Renal cortical epithelial cell (primary cell): ENCODE data around the gene DAGLB. TPM values are rescaled to one million over a fixed set of nuclear protein-coding genes. Genes with fewer than 3 reads are reported as not detected.
"Not testable (repeated sequence)": the region's sequence is repeated elsewhere in the genome, so short reads cannot be mapped to it uniquely, and the experiment has no call there.

Experiments used
- DNase-seq: peaks from one replicate; pipeline ENCODE4 v3.0.0-alpha.2; 2011; ENCODE audit warnings: low read depth
- total RNA-seq: library from RNA; depleted of rRNA; stranded (reverse); fragments of >200 nt; gene quantifications from 2 replicates; pipeline ENCODE4 v1.2.3, GENCODE V29; 2014

Gene DAGLB
- total RNA-seq, 1 donor from 2014 or later, result 36.7 TPM

DNA sequence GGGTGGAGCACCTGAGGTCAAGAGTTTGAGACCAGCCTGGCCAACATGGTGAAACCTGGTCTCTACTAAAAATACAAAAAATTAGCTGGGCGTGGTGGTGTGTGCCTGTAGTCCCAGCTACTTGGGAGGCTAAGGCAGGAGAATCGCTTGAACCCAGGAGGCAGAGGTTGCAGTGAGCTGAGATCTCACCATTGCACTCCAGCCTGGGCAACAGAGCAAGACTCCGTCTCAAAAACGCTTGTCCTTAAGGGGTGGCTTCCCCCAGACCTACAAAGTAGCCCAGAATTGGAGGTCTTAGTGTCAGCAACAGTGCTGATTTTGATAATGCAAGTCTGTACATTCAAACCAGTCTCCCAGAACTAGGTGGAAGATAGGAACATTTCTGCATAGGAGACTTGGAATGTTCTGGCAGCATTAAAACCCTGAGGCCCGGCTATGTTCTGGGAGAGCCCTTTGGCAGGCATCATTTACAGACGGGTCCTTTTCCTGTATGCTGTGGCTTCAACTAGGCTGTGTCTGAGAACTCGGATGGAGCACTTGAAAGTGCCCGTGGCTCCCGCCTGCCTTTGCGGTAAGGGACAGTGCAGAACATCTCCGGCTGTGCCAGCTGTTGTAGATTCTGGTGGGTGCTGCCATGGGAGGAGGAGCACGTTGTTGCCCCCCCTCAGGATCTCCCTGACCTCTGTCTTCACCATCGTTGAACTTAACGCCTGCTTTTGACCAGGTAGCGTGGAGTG is 49.8 kb downstream of the DAGLB start:
- DNase-seq, result not testable (repeated sequence)

- DNase-seq, result no peak
These were observed 51.7 kb downstream of the DAGLB start for GRCh38 chr7:6395898-6396595.

GRCh38 chr7:6394114-6394513 is 53.6 kb downstream of the DAGLB start:
- no peak for DNase-seq

DNA sequence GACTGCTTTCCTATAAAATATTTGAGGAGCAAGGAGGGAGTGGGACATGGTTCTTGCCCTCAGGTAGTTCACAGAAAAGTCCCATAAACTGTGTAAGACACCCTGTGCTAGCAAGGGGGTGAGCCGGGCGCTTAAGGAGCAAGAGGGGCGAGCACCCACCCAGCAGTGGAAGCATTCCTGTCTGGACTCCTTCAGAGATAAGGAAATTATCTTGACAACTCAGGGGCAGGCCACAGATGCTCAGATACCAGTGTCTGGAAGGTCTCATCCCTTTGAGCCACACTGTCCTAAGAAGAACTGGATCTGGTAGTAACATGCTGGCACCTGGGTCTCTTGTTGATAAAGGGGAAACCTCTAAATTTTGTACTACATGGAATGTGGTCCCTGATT is 54.1 kb downstream of the DAGLB start:
- DNase-seq, result no peak

DNA sequence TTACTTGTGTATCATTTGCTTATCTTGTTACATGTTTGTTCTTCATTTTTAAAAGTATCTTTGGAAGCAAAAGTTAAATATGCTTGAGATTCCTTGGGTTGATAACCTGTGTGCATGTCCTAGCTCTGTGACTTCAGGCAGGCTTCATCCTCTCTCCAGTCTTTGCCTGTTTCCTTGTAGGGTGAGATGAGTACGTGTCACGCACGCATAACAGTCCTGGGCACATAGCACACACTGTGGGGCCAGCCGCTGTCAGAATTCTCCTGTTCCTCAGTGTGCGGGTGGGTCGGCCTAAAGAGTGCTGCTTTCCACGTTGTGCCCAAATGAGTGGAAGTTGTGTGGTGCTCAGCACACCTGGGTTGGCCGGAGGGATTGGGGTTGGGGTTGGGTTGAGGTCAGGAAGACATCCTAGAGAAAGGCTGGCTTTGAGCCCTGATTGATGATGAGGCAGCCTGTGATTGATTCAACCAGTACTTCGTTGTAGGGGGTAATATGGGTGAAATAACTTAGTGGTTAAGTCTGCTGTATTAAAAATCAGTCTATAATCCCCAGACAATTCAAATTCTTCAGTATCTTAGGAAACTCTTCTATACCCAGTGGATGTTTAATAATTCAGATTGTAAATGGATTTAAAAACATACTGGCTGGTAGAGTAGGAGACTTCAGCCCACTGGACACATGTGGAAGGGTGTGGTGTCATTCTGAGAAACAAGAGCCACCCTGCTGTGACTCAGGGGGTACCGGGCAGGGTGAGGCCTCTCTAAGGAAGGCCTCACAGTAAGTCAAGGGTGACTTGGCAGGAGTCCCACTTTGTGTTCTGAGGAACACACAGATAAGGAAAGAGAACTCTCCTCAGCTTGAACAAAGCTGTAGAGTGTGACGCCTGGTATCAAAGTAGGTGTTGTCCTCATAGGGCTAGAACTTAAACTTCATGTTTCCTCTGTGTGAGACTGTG is 54.8 kb downstream of the DAGLB start:
- peak; percentile 84 for DNase-seq

DNA sequence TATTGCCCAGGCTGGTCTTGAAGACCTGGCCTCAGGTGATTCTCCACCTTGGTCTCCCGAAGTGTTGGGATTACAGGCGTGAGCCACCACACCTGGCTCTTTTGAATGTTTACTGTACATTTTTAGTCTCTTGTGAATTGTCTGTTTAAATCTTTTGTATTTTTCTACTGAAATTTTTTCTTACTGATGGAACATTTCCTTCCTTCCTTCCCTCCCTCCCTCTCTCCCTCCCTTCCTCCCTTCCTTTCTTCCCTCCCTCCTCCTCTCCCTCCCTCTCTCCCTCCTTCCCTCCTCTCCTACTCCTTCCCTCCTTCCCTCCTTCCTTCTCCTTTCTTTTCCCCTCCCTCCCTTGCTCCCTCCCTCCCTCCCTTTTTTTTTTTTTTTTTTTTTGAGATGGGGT is 58.0 kb downstream of the DAGLB start:
- DNase-seq, result no peak

- DNase-seq, result no peak
These were observed 59.9 kb downstream of the DAGLB start for GRCh38 chr7:6387734-6388294.

GRCh38 chr7:6386779-6387178 is 61.0 kb downstream of the DAGLB start:
- DNase-seq, result no peak

DNA sequence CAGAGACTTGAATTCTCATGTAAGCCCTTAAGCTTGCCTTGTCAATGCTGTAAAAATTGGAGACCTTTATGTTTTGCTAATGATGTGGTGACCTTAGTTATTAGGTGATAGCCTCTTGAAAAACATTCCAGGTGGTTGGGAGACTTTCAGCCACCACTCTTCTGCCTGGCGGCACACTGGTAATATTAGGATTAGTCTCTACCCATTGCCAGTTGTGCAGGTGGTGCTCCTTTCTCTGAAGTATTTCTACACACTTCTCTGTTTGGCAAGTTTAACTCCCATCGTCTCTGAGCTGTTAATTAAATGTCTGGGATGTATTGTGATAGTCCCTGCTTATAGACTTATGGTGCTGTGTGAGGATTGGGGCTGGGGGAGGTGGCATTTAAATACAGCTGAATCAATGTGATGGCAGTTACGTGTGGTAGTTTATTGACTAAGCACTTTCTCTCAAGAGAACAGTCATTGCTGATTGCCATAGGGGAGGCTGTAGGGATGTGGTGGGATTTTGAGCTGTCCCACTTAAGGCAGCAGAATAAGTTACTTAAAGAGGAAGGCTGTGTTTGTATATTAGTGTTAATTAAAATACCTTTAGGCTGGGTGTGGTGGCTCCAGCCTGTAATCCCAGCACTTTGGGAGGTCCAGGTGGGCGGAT is 61.7 kb downstream of the DAGLB start:
- no peak for DNase-seq

DNA sequence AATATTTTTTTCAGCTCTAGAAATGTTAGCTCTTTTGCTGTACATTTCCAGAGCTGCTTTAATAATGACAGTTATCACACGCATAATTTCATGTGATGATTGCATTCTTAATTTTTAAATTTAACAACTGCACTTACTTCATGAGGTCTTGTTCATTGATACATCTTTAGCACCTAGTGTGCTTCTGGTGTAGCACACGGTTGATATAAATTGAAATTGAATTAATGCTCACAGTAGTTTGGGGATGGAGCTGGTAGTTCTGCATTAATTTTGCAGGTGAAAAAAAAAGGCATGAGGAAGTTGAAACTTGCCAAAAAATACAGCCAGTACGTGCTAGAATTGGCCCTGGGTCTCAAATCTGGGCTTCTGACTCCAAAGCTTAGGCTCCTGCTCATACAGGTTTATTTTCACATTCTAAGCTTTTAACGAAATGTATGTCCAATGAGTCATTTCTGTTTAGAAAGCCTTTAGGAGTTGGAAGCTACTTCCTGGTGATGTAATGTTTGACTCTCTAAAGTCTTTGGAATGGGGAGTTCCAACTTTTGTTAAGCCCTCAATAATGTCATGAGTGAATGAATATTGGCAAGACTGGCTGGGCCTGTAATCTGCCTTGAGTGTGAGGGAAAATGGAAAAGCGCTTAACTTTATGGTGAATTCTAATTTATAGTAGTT is 62.5 kb downstream of the DAGLB start:
- peak; percentile 100 for DNase-seq

DNA sequence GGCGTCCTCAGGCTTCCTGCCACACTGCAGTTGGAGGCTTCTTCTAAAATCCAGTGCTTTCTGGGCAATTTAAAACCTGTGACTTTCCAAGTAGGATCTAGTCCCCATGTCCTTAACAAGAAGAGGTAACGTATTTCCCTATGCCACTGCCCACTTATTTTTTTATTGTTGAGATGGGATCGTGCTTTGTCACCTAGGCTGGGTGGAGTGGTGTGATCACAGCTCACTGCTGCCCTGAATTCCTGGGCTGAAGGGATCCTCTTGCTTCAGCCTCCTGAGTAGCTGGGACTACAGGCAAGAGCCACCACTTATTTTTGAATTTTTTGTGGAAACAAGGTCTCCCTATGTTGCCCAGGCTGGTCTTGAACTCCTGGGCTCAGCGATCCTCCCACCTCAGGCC is 63.4 kb downstream of the DAGLB start:
- no peak for DNase-seq

- DNase-seq, result no peak
These were observed 64.9 kb downstream of the DAGLB start for GRCh38 chr7:6382817-6383216.

GRCh38 chr7:6381846-6382245 is 65.9 kb downstream of the DAGLB start:
- not testable (repeated sequence) for DNase-seq

- no peak for DNase-seq
These were observed 67.3 kb downstream of the DAGLB start for GRCh38 chr7:6380310-6381095.

DNA sequence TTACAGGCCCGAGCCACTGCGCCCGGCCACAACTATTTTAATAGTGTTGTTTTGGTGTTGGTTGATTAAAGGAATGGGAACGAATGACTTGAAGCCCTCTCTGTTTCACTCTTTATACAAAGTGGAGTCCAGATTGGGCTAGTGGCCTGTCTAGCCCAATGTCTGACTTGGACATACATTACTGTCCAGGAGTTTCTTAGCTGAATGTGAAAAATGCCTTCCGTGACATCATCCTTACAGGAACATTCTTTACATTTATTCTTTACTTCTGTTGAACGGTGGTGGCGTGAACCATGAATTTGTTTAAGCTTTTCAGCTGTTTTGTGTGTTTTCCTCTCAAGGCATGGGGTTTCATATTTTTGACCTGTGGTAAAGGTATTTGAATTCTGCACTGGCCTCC is 67.9 kb downstream of the DAGLB start:
- DNase-seq, result no peak

GRCh38 chr7:6378556-6378955 is 69.2 kb downstream of the DAGLB start:
- not testable (repeated sequence) for DNase-seq

GRCh38 chr7:6376820-6377219 is 70.9 kb downstream of the DAGLB start:
- peak; percentile 79 for DNase-seq

DNA sequence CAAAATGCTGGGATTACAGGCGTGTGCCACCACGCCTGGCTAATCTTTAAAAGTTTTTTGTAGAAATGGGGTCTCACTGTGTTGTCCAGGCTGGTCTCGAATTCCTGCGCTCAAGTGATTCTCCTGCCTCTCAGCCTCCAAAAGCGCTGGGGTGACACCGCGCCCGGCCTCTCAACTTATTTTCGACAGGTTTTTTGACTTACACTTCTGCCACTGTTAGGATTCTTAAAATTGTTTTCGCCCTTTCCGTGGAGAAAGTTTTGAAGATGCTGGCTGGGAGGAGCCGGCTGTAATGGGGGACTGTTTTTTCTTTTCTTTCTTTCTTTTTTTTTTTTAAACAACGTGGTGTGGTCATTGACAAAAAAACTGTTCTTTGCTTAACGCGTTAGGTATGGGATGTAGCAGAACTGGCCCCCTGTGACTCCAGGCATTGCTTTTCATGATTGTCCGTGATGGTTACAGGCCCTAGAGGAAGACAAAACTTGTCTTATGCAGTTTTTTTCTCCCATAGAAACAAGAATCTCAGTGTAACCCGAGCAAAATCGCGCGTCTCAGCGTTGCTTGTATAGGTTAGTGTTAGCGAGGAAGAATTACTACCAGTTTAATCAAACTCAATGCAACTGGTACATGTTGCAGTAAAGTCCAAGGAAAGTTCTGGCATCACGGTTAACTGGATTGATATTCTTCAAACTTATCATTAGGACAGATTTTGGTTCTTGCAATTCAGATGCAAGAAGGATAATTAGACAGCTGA is 72.2 kb downstream of the DAGLB start:
- no peak for DNase-seq

- no peak for DNase-seq
These were observed 80.0 kb downstream of the DAGLB start for GRCh38 chr7:6367701-6368211.
